ENCODE data around the gene KCMF1.

The KCMF1 gene

DNA sequence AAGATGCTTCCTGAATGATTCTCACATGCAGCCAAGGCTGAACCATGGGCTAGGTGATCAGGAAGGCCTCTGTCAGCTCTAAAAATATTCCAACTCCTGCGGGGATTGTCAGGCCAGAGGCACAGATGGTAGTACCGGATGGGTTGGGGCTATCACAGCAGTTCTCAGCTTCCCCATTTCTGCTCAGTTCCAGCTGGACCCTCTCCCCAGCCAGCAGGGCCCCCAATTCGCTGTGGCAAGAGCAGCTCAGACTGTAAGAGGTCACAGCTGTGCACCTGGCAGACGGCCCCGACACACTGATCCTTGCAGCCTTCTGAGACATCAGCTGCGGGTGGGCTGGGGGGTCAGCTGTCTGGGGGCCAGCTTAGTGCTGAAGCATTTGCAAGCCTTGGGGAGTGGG lies 118.6 kb downstream of the KCMF1 start:
- H4K8ac ChIP-seq (ENCODE audit: low read depth, low read length), result no peak overlapping the region
- H3K9me3 ChIP-seq (replicated peaks in 1 of 2; ENCODE audit: control insufficient read depth in 2 of 2, insufficient read depth in 1 of 2, low read depth in 1 of 2, low read length in 2 of 2), result peaks cover 0 to 4% of the 10 kb centered on the region in 2 donors
- H3K18ac ChIP-seq (ENCODE audit: low read length), result no peak overlapping the region
- no peak for DNase-seq (ENCODE audit: low spot score)
- H2AFZ ChIP-seq (ENCODE audit: low read length), result no peak overlapping the region
- peaks cover 0 to 3% of the 10 kb centered on the region in 2 donors for H3K4me1 ChIP-seq (ENCODE audit: control insufficient read depth in 2 of 2, insufficient read depth in 1 of 2, low read depth in 1 of 2, low read length in 2 of 2)
- no peak overlapping the region for H2BK120ac ChIP-seq (ENCODE audit: low read depth, low read length)
- H3K4me2 ChIP-seq (ENCODE audit: insufficient read depth, low read length, poor library complexity, severe bottlenecking), result no peak overlapping the region
- H2BK12ac ChIP-seq (ENCODE audit: low read length), result no peak overlapping the region
- H3K27me3 ChIP-seq (ENCODE audit: control insufficient read depth in 3 of 3, insufficient read depth in 3 of 3, low read depth in 1 of 3, low read length in 3 of 3), result peaks cover 0 to 10% (median 0%) of the 10 kb centered on the region in 3 experiments
- no peak overlapping the region for H4K91ac ChIP-seq (ENCODE audit: low read depth, low read length, poor library complexity)
- no peaks in the 10 kb centered on the region for H3K36me3 ChIP-seq (replicated peaks in 1 of 2; ENCODE audit: control insufficient read depth in 2 of 2, insufficient read depth in 2 of 2, low read length in 2 of 2)
- H2AK5ac ChIP-seq (ENCODE audit: low read depth, low read length), result no peak overlapping the region
- no peaks in the 10 kb centered on the region for H3K79me1 ChIP-seq (ENCODE audit: low read depth, low read length)
- H3K4me3 ChIP-seq (ENCODE audit: low read length in 2 of 2), result no peak overlapping the region
- H2BK5ac ChIP-seq (ENCODE audit: low read length), result no peak overlapping the region
- H3K23ac ChIP-seq (ENCODE audit: low read depth, low read length, poor library complexity), result no peak overlapping the region
- H2BK15ac ChIP-seq (ENCODE audit: low read length), result no peak overlapping the region
- H3K14ac ChIP-seq (ENCODE audit: low read length), result no peak overlapping the region
- no peak overlapping the region for H3K4ac ChIP-seq (ENCODE audit: low read length)
- no peak overlapping the region for H3K27ac ChIP-seq (replicated peaks; ENCODE audit: low read length)
- no CpG with 5 or more reads among the region's 6 CpGs for WGBS, 2 donors (ENCODE audit: extremely low coverage in 2 of 2, insufficient read length in 2 of 2, insufficient replicate concordance in 1 of 2)
- H3K9ac ChIP-seq (ENCODE audit: low read depth, low read length, poor library complexity), result no peak overlapping the region

DNA sequence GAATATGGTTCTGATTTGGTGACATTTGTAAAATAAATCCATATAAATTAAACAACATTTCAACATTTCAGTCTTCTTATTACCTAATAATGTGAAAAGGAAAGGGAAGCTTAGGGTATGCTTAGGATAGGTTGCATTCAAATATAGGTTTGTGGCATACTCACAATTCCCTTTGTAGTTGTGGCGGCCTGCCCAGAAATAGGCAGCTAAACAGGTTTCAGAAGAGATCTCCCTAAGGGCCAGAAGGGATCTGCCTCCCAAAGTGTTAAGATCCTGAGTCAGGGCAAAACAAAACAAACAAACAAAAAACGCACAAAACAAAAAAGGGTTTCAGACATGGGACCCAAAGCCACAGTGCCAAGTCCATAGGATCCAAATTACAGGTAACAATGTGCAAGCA lies 120.9 kb downstream of the KCMF1 start:
- no peak overlapping the region for H4K91ac ChIP-seq (ENCODE audit: low read depth, low read length, poor library complexity)
- H3K36me3 ChIP-seq (replicated peaks in 1 of 2; ENCODE audit: control insufficient read depth in 2 of 2, insufficient read depth in 2 of 2, low read length in 2 of 2), result no peaks in the 10 kb centered on the region
- no peak overlapping the region for H2BK120ac ChIP-seq (ENCODE audit: low read depth, low read length)
- H3K27me3 ChIP-seq (ENCODE audit: control insufficient read depth in 3 of 3, insufficient read depth in 3 of 3, low read depth in 1 of 3, low read length in 3 of 3), result peaks cover 0 to 10% (median 0%) of the 10 kb centered on the region in 3 experiments
- H3K79me1 ChIP-seq (ENCODE audit: low read depth, low read length), result no peaks in the 10 kb centered on the region
- H3K9me3 ChIP-seq (replicated peaks in 1 of 2; ENCODE audit: control insufficient read depth in 2 of 2, insufficient read depth in 1 of 2, low read depth in 1 of 2, low read length in 2 of 2), result peaks cover 0 to 4% of the 10 kb centered on the region in 2 donors
- no peak overlapping the region for H2BK12ac ChIP-seq (ENCODE audit: low read length)
- H3K27ac ChIP-seq (replicated peaks; ENCODE audit: low read length), result no peak overlapping the region
- H2AK5ac ChIP-seq (ENCODE audit: low read depth, low read length), result no peak overlapping the region
- no CpG with 5 or more reads among the region's 2 CpGs for WGBS, 2 donors (ENCODE audit: extremely low coverage in 2 of 2, insufficient read length in 2 of 2, insufficient replicate concordance in 1 of 2)
- H3K18ac ChIP-seq (ENCODE audit: low read length), result no peak overlapping the region
- H3K4me1 ChIP-seq (ENCODE audit: control insufficient read depth in 2 of 2, insufficient read depth in 1 of 2, low read depth in 1 of 2, low read length in 2 of 2), result peaks cover 0 to 3% of the 10 kb centered on the region in 2 donors
- no peak overlapping the region for H3K23ac ChIP-seq (ENCODE audit: low read depth, low read length, poor library complexity)
- H2AFZ ChIP-seq (ENCODE audit: low read length), result no peak overlapping the region
- no peak overlapping the region for H3K4me2 ChIP-seq (ENCODE audit: insufficient read depth, low read length, poor library complexity, severe bottlenecking)
- DNase-seq (ENCODE audit: low spot score), result no peak
- no peak overlapping the region for H2BK5ac ChIP-seq (ENCODE audit: low read length)
- H3K14ac ChIP-seq (ENCODE audit: low read length), result no peak overlapping the region
- H3K9ac ChIP-seq (ENCODE audit: low read depth, low read length, poor library complexity), result no peak overlapping the region
- H3K4ac ChIP-seq (ENCODE audit: low read length), result no peak overlapping the region
- no peak overlapping the region for H3K4me3 ChIP-seq (ENCODE audit: low read length in 2 of 2)
- no peak overlapping the region for H2BK15ac ChIP-seq (ENCODE audit: low read length)
- no peak overlapping the region for H4K8ac ChIP-seq (ENCODE audit: low read depth, low read length)

GRCh38 chr2:85095094-85095493 lies 124.1 kb downstream of the KCMF1 start:
- Histone ChIP-seq H3K36me3 (replicated peaks in 1 of 2; ENCODE audit: control insufficient read depth in 2 of 2, insufficient read depth in 2 of 2, low read length in 2 of 2) (no peaks in the 10 kb centered on the region), H2AFZ (ENCODE audit: low read length) (no peak overlapping the region), H2BK5ac (ENCODE audit: low read length) (no peak overlapping the region), H3K4me1 (ENCODE audit: control insufficient read depth in 2 of 2, insufficient read depth in 1 of 2, low read depth in 1 of 2, low read length in 2 of 2) (no peaks in the 10 kb centered on the region), H3K4me3 (ENCODE audit: low read length in 2 of 2) (no peak overlapping the region), H3K4me2 (ENCODE audit: insufficient read depth, low read length, poor library complexity, severe bottlenecking) (no peak overlapping the region), H3K9me3 (replicated peaks in 1 of 2; ENCODE audit: control insufficient read depth in 2 of 2, insufficient read depth in 1 of 2, low read depth in 1 of 2, low read length in 2 of 2) (peaks cover 0 to 4% of the 10 kb centered on the region in 2 donors), H2BK120ac (ENCODE audit: low read depth, low read length) (no peak overlapping the region), H3K27ac (replicated peaks; ENCODE audit: low read length) (no peak overlapping the region), H4K8ac (ENCODE audit: low read depth, low read length) (no peak overlapping the region), H2BK15ac (ENCODE audit: low read length) (no peak overlapping the region), H4K91ac (ENCODE audit: low read depth, low read length, poor library complexity) (no peak overlapping the region), H3K4ac (ENCODE audit: low read length) (no peak overlapping the region), H2BK12ac (ENCODE audit: low read length) (no peak overlapping the region), H3K27me3 (ENCODE audit: control insufficient read depth in 3 of 3, insufficient read depth in 3 of 3, low read depth in 1 of 3, low read length in 3 of 3) (no peaks in the 10 kb centered on the region), H3K23ac (ENCODE audit: low read depth, low read length, poor library complexity) (no peak overlapping the region), H3K14ac (ENCODE audit: low read length) (no peak overlapping the region), H3K18ac (ENCODE audit: low read length) (no peak overlapping the region), H3K79me1 (ENCODE audit: low read depth, low read length) (no peaks in the 10 kb centered on the region), H2AK5ac (ENCODE audit: low read depth, low read length) (no peak overlapping the region), H3K9ac (ENCODE audit: low read depth, low read length, poor library complexity) (no peak overlapping the region)
- no CpG with 5 or more reads among the region's 2 CpGs for WGBS, 2 donors (ENCODE audit: extremely low coverage in 2 of 2, insufficient read length in 2 of 2, insufficient replicate concordance in 1 of 2)
- DNase-seq (ENCODE audit: low spot score), result no peak

- WGBS, 2 donors (ENCODE audit: extremely low coverage in 2 of 2, insufficient read length in 2 of 2, insufficient replicate concordance in 1 of 2), result no CpG with 5 or more reads among the region's 6 CpGs
- H3K14ac ChIP-seq (ENCODE audit: low read length), result no peak overlapping the region
Observed at GRCh38 chr2:85096616-85097015, 125.7 kb downstream of the KCMF1 start.

More at GRCh38 chr2:85096616-85097015, 125.7 kb downstream of the KCMF1 start:
- no peak overlapping the region for H4K8ac ChIP-seq (ENCODE audit: low read depth, low read length)
- no peaks in the 10 kb centered on the region for H3K4me1 ChIP-seq (ENCODE audit: control insufficient read depth in 2 of 2, insufficient read depth in 1 of 2, low read depth in 1 of 2, low read length in 2 of 2)
- H2AK5ac ChIP-seq (ENCODE audit: low read depth, low read length), result no peak overlapping the region
- H3K4me3 ChIP-seq (ENCODE audit: low read length in 2 of 2), result no peak overlapping the region
- no peak overlapping the region for H3K23ac ChIP-seq (ENCODE audit: low read depth, low read length, poor library complexity)
- no peak overlapping the region for H3K18ac ChIP-seq (ENCODE audit: low read length)
- H3K27me3 ChIP-seq (ENCODE audit: control insufficient read depth in 3 of 3, insufficient read depth in 3 of 3, low read depth in 1 of 3, low read length in 3 of 3), result no peaks in the 10 kb centered on the region
- no peak overlapping the region for H2BK12ac ChIP-seq (ENCODE audit: low read length)
- no peak overlapping the region for H3K27ac ChIP-seq (replicated peaks; ENCODE audit: low read length)
- no peak overlapping the region for H2BK5ac ChIP-seq (ENCODE audit: low read length)
- H2BK120ac ChIP-seq (ENCODE audit: low read depth, low read length), result no peak overlapping the region
- H3K36me3 ChIP-seq (replicated peaks in 1 of 2; ENCODE audit: control insufficient read depth in 2 of 2, insufficient read depth in 2 of 2, low read length in 2 of 2), result no peaks in the 10 kb centered on the region
- DNase-seq (ENCODE audit: low spot score), result no peak
- H2AFZ ChIP-seq (ENCODE audit: low read length), result no peak overlapping the region
- H3K79me1 ChIP-seq (ENCODE audit: low read depth, low read length), result no peaks in the 10 kb centered on the region
- H3K4me2 ChIP-seq (ENCODE audit: insufficient read depth, low read length, poor library complexity, severe bottlenecking), result no peak overlapping the region
- H4K91ac ChIP-seq (ENCODE audit: low read depth, low read length, poor library complexity), result no peak overlapping the region
- H2BK15ac ChIP-seq (ENCODE audit: low read length), result no peak overlapping the region
- peaks cover 0 to 4% of the 10 kb centered on the region in 2 donors for H3K9me3 ChIP-seq (replicated peaks in 1 of 2; ENCODE audit: control insufficient read depth in 2 of 2, insufficient read depth in 1 of 2, low read depth in 1 of 2, low read length in 2 of 2)
- no peak overlapping the region for H3K9ac ChIP-seq (ENCODE audit: low read depth, low read length, poor library complexity)
- H3K4ac ChIP-seq (ENCODE audit: low read length), result no peak overlapping the region

Data from neuronal stem cell (in vitro differentiated cells).